ENCODE results near the gene EIF4G3.
"Not testable (repeated sequence)": the region's sequence is repeated elsewhere in the genome, so short reads cannot be mapped to it uniquely, and the experiment has no call there.

Gene EIF4G3

GRCh38 chr1:21091053-21091690 lies 85.5 kb downstream of the EIF4G3 start:
- peak; percentile 26 for DNase-seq
- in situ Hi-C loops (cut with MboI; ENCODE audit: low pct_unique_long_range_greater_than_20kb, low sequenced_read_pairs): not testable (repeated sequence)

- no peak for DNase-seq
- in situ Hi-C loops (cut with MboI; ENCODE audit: low pct_unique_long_range_greater_than_20kb, low sequenced_read_pairs): no loop called here
These were observed 86.2 kb downstream of the EIF4G3 start for GRCh38 chr1:21090463-21090862.

- in situ Hi-C loops (cut with MboI; ENCODE audit: low pct_unique_long_range_greater_than_20kb, low sequenced_read_pairs): no loop called here
- DNase-seq: peak; percentile 26
These were observed 87.0 kb downstream of the EIF4G3 start for GRCh38 chr1:21089731-21090130.

- no peak for DNase-seq
- in situ Hi-C loops (cut with MboI; ENCODE audit: low pct_unique_long_range_greater_than_20kb, low sequenced_read_pairs): no loop called here
These were observed 87.4 kb downstream of the EIF4G3 start for GRCh38 chr1:21089299-21089698.

- in situ Hi-C loops (cut with MboI; ENCODE audit: low pct_unique_long_range_greater_than_20kb, low sequenced_read_pairs): no loop called here
- DNase-seq: no peak
These were observed 92.4 kb downstream of the EIF4G3 start for GRCh38 chr1:21084111-21084810.

- in situ Hi-C loops (cut with MboI; ENCODE audit: low pct_unique_long_range_greater_than_20kb, low sequenced_read_pairs): no loop called here
These were observed 94.6 kb downstream of the EIF4G3 start for GRCh38 chr1:21082073-21082472.

GRCh38 chr1:21077085-21077484 lies 99.6 kb downstream of the EIF4G3 start:
- in situ Hi-C loops (cut with MboI; ENCODE audit: low pct_unique_long_range_greater_than_20kb, low sequenced_read_pairs): no loop called here
- no peak for DNase-seq

More at GRCh38 chr1:21082073-21082472, 94.6 kb downstream of the EIF4G3 start:
- DNase-seq: no peak

GRCh38 chr1:21072721-21073120 lies 104.0 kb downstream of the EIF4G3 start:
- in situ Hi-C loops (cut with MboI; ENCODE audit: low pct_unique_long_range_greater_than_20kb, low sequenced_read_pairs): no loop called here
- no peak for DNase-seq

- no peak for DNase-seq
- in situ Hi-C loops (cut with MboI; ENCODE audit: low pct_unique_long_range_greater_than_20kb, low sequenced_read_pairs): no loop called here
These were observed 107.1 kb downstream of the EIF4G3 start for GRCh38 chr1:21069549-21069948.

- DNase-seq: no peak
- in situ Hi-C loops (cut with MboI; ENCODE audit: low pct_unique_long_range_greater_than_20kb, low sequenced_read_pairs): no loop called here
These were observed 107.8 kb downstream of the EIF4G3 start for GRCh38 chr1:21068937-21069336.

GRCh38 chr1:21067551-21068227 lies 109.0 kb downstream of the EIF4G3 start:
- no peak for DNase-seq
- in situ Hi-C loops (cut with MboI; ENCODE audit: low pct_unique_long_range_greater_than_20kb, low sequenced_read_pairs): no loop called here

- peak; percentile 31 for DNase-seq
- in situ Hi-C loops (cut with MboI; ENCODE audit: low pct_unique_long_range_greater_than_20kb, low sequenced_read_pairs): no loop called here
These were observed 110.2 kb downstream of the EIF4G3 start for GRCh38 chr1:21066356-21067012.

- no peak for DNase-seq
- in situ Hi-C loops (cut with MboI; ENCODE audit: low pct_unique_long_range_greater_than_20kb, low sequenced_read_pairs): no loop called here
These were observed 110.8 kb downstream of the EIF4G3 start for GRCh38 chr1:21065851-21066250.

GRCh38 chr1:21064057-21064456 lies 112.6 kb downstream of the EIF4G3 start:
- no peak for DNase-seq
- in situ Hi-C loops (cut with MboI; ENCODE audit: low pct_unique_long_range_greater_than_20kb, low sequenced_read_pairs): no loop called here

- DNase-seq: no peak
- in situ Hi-C loops (cut with MboI; ENCODE audit: low pct_unique_long_range_greater_than_20kb, low sequenced_read_pairs): no loop called here
These were observed 116.2 kb downstream of the EIF4G3 start for GRCh38 chr1:21060523-21060922.

GRCh38 chr1:21059021-21059420 lies 117.7 kb downstream of the EIF4G3 start:
- in situ Hi-C loops (cut with MboI; ENCODE audit: low pct_unique_long_range_greater_than_20kb, low sequenced_read_pairs): no loop called here
- no peak for DNase-seq

- DNase-seq: no peak
- in situ Hi-C loops (cut with MboI; ENCODE audit: low pct_unique_long_range_greater_than_20kb, low sequenced_read_pairs): no loop called here
These were observed 118.5 kb downstream of the EIF4G3 start for GRCh38 chr1:21058035-21058793.

GRCh38 chr1:21053189-21053928 lies 123.3 kb downstream of the EIF4G3 start:
- in situ Hi-C loops (cut with MboI; ENCODE audit: low pct_unique_long_range_greater_than_20kb, low sequenced_read_pairs); DNase-seq: not testable (repeated sequence)

Data from KBM-7 (cell line).